A673 (cell line): ENCODE results near the gene DLG3. TPM values are rescaled to one million over a fixed set of nuclear protein-coding genes. Genes with fewer than 3 reads are reported as not detected.

Experiments
- BruUV-seq: library from RNA; stranded (reverse); fragments of 400-500 nt; replicated peaks from 2 replicates; lab custom pipeline; 2021; lab: Mats Ljungman, UMichigan
- CTCF ChIA-PET: fragments of 300-600 bp; sonication (Branson Sonifier 250); formaldehyde crosslinking; loops from one replicate; lab custom pipeline; 2022; ENCODE audit warnings: antibody characterized with exemption; lab: Charles Lee
- POLR2A ChIA-PET: fragments of 300-600 bp; sonication (Branson Sonifier 250); formaldehyde crosslinking; loops from one replicate; lab custom pipeline; 2022; ENCODE audit warnings: antibody characterized with exemption; ENCODE audit not compliant: low non-redundant PET; lab: Charles Lee
- DNase-seq: peaks from one replicate; pipeline ENCODE4 v3.0.0-alpha.2; 2015; ENCODE audit warnings: low spot score
- H3K27ac ChIP-seq: fragments of 200-600 bp; sonication (generic); 2 replicates; pipeline ENCODE4 v1.5.1; 2016; ENCODE audit warnings: mixed run types, low read depth, mild to moderate bottlenecking, mixed read lengths, antibody characterized with exemption, low read length; ENCODE audit not compliant: poor library complexity, severe bottlenecking
- H3K27me3 ChIP-seq: fragments of 200-600 bp; sonication (generic); replicated peaks from 2 replicates; pipeline ENCODE4 v1.6.1; 2017; ENCODE audit warnings: mixed run types, low read depth, mild to moderate bottlenecking, mixed read lengths, antibody characterized with exemption, low read length; ENCODE audit not compliant: insufficient read depth, poor library complexity
- H3K36me3 ChIP-seq: fragments of 200-600 bp; sonication (generic); 2 replicates; pipeline ENCODE4 v1.6.1; 2016; ENCODE audit warnings: mixed run types, mild to moderate bottlenecking, mixed read lengths, antibody characterized with exemption, low read length; ENCODE audit not compliant: insufficient read depth, poor library complexity, severe bottlenecking
- H3K4me1 ChIP-seq: fragments of 200-600 bp; sonication (generic); 2 replicates; pipeline ENCODE4 v1.6.1; 2017; ENCODE audit warnings: mixed run types, mild to moderate bottlenecking, mixed read lengths, antibody characterized with exemption, low read length; ENCODE audit not compliant: insufficient read depth, poor library complexity, severe bottlenecking
- H3K4me3 ChIP-seq: fragments of 200-600 bp; sonication (generic); 2 replicates; pipeline ENCODE4 v1.5.1; 2016; ENCODE audit warnings: low read depth, mixed run types, mild to moderate bottlenecking, mixed read lengths, low read length; ENCODE audit not compliant: poor library complexity, severe bottlenecking
- H3K9me3 ChIP-seq: fragments of 200-600 bp; sonication (generic); 2 replicates; pipeline ENCODE4 v1.6.1; 2016; ENCODE audit warnings: mixed run types, low read depth, mild to moderate bottlenecking, mixed read lengths, antibody characterized with exemption, low read length; ENCODE audit not compliant: poor library complexity, severe bottlenecking
- EZH2 ChIP-seq: fragments of 200-600 bp; sonication (generic); IDR thresholded peaks from 2 replicates; pipeline ENCODE4 v1.6.1; 2017; ENCODE audit warnings: borderline replicate concordance, low read depth, mild to moderate bottlenecking, mixed read lengths, antibody characterized with exemption, low read length; ENCODE audit not compliant: poor library complexity, severe bottlenecking
- intact Hi-C: fragments of 100-400 bp; cut with micrococcal nuclease; formaldehyde crosslinking; loops from one replicate; pipeline ENCODE4 v1.10.0; 2022; ENCODE audit not compliant: unreplicated experiment
- total RNA-seq: library from RNA; stranded (reverse); gene quantifications from 2 replicates; pipeline ENCODE4 v1.2.3, GENCODE V29; 2021
- TF ChIP-seq, protein P1 (sequence below): fragments of 300-800, 200-600 bp; sonication (generic); conservative IDR thresholded peaks from 2 replicates; pipeline ENCODE4 v1.5.1; 2017; ENCODE audit warnings: low read depth, mild to moderate bottlenecking, antibody characterized with exemption, low read length, moderate library complexity, mixed read lengths

The DLG3 gene
- total RNA-seq, 1 experiment from 2014 or later: 32.8 TPM

DNA sequence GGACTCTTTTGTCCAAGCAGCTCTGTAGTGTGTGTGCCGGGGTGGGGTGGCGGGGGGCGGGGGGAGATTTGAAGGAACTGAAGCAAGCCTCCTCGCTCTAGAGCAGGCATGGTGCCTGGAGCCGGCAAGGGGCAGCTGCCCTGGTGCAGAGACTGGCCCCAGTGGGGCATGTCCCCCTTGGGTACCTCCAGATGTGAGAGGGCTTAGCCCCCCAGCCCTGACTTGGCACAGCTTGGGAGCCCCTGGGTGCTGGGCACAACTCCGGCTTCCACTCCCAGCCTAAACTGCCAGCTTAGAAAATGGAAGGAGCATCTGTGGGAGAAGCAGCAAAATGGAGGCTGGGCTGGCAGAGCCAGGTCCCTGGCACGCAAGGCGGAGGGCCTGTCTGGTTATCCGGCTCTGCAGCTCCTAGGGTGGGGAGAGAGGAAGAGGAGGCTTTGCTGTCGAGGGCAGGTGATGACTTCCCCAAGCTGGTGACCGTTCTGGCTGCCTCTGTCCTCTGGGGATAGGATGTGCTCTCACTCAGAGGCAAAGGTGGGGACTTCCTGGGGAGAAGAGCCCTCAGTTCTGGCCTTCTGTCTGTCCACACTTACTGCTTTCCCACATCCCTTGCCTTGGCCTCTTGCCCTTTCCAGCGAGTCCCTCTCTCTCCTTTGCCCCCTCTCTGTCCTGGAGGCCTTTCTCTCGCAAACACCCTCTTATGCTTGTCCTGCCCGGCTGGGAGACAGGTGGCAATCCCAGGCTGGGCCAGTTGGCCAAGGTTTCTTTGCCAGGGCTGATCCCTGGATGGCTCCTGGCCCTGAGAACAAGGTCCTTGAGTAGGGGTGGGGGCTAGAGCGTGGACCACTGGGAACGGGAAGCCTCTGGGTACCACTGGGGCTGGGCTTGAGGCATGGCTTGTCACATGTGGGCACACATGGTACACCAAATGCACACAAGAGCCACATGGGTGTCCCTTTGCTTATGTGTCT is 2.0 kb downstream of the DLG3 start:
- Histone ChIP-seq H3K36me3 (no peaks in the 10 kb centered on the region), H3K27me3 (peaks cover 41% of the 10 kb centered on the region), H3K27ac (no peak overlapping the region), H3K4me1 (no peaks in the 10 kb centered on the region), H3K9me3 (no peaks in the 10 kb centered on the region), H3K4me3 (no peak overlapping the region)
- DNase-seq: no peak
- TF ChIP-seq, protein P1, sequence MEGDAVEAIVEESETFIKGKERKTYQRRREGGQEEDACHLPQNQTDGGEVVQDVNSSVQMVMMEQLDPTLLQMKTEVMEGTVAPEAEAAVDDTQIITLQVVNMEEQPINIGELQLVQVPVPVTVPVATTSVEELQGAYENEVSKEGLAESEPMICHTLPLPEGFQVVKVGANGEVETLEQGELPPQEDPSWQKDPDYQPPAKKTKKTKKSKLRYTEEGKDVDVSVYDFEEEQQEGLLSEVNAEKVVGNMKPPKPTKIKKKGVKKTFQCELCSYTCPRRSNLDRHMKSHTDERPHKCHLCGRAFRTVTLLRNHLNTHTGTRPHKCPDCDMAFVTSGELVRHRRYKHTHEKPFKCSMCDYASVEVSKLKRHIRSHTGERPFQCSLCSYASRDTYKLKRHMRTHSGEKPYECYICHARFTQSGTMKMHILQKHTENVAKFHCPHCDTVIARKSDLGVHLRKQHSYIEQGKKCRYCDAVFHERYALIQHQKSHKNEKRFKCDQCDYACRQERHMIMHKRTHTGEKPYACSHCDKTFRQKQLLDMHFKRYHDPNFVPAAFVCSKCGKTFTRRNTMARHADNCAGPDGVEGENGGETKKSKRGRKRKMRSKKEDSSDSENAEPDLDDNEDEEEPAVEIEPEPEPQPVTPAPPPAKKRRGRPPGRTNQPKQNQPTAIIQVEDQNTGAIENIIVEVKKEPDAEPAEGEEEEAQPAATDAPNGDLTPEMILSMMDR: no peak
- TF ChIP-seq EZH2: no peak
- ChIA-PET CTCF (no interaction called here), POLR2A (interaction anchor here (0.6 kb wide), 1 partner anchor 27 kb away, joined by 4 read pairs; no protein-coding TSS in a partner anchor)
- intact Hi-C loops: no loop called here
- BruUV-seq: no TSS peak

DNA sequence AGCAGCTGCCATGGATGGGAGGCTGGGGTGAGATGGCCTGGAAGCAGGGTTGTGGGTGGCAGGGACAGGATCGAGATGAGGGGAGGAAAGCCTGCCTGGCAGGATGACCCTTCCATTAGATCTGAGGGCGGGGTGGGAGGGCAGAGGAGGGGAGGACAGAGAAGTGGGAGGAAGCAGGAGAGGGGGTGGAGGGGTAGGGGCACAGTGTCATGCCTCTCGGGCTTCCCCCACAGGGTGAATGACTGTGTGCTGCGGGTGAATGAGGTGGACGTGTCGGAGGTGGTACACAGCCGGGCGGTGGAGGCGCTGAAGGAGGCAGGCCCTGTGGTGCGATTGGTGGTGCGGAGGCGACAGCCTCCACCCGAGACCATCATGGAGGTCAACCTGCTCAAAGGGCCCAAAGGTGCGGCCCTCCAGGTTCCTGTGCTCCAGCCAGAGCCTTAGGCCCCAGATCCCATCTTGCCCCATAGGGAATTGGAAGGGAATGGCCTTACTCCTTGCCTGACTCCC is 4.9 kb downstream of the DLG3 start:
- intact Hi-C loops: no loop called here
- DNase-seq: no peak
- BruUV-seq: no TSS peak
- no peaks in the 10 kb centered on the region for H3K9me3 ChIP-seq
- no peak overlapping the region for H3K4me3 ChIP-seq
- CTCF ChIA-PET: no interaction called here
- H3K36me3 ChIP-seq: no peaks in the 10 kb centered on the region
- no peak overlapping the region for H3K27ac ChIP-seq
- H3K27me3 ChIP-seq: peaks cover 17% of the 10 kb centered on the region
- TF ChIP-seq, protein P1: no peak
- no peak for TF ChIP-seq EZH2
- POLR2A ChIA-PET: no interaction called here
- no peaks in the 10 kb centered on the region for H3K4me1 ChIP-seq

DNA sequence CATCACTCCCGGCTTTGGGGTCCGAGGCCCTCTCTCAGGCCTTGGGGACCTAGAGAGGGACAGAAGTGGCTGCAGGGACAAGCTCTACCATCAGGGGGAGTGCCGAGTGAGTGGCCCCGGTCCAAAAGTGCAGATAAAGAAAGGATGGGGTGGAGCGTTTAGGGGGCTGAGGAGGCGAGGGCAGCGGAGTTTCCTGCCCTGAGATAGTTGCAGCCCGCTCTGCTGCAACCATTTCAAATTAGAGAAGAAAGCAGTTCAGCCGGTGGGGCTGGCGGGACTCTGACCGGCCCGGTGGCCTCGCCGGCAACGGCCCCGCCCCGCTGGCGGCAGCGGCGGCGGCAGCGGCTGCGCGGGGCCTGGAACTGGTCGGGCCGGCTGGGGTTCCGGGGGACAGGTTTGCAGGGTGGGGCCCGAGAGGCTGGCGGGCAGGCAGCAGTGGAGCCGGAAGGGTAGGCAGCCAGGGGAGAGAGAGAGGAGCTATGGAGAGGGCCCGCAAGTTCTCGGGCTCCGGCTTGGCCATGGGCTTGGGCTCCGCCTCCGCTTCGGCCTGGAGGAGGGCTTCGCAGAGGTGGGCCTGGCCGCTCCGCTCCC is 7.6 kb downstream of the DLG3 start:
- TF ChIP-seq, protein P1: peak; percentile 70
- no peak for TF ChIP-seq EZH2
- CTCF ChIA-PET: interaction anchor here (1.0 kb wide), 1 partner anchor 212 kb away, joined by 4 read pairs; no protein-coding TSS in a partner anchor
- Histone ChIP-seq H3K36me3 (no peaks in the 10 kb centered on the region), H3K27ac (no peak overlapping the region), H3K9me3 (no peaks in the 10 kb centered on the region), H3K4me3 (peak overlapping the region; percentile 61), H3K27me3 (no peaks in the 10 kb centered on the region), H3K4me1 (no peaks in the 10 kb centered on the region)
- POLR2A ChIA-PET: no interaction called here
- BruUV-seq: no TSS peak
- DNase-seq: peak; percentile 57
- intact Hi-C loops: loop anchor here (5.0 kb wide), 2 partner anchors 310 to 515 kb away; no protein-coding TSS in a partner anchor
